ENCODE data around the gene MBNL1. TPM values are rescaled to one million over a fixed set of nuclear protein-coding genes. Genes with fewer than 3 reads are reported as not detected.

Gene MBNL1
- total RNA-seq, 1 donor from 2014 or later: 180 TPM

DNA sequence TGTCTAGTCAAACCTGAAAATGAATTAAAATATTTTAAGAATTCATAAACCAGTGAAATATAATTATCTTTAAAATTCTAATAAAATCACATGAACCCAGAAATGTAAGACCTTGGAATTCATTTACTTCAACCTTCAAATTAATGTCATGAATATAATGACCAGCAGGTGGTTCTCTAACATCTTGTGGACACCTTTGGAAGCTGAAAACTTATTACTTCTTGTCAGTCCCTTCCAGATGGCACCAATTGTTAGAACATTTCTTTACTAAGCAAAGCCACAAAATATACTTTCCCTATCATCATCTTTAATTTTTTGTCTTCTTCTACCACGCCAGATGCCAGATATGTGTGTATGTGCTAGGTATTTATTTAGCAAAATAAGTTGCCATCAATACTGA lies 240.0 kb downstream of the MBNL1 start:
- ATAC-seq (no peak), DNase-seq (ENCODE audit: missing footprints) (no peak)
- intact Hi-C loops (cut with DNase I): loop anchor here (2.0 to 10.0 kb wide), 2 partner anchors 66 to 426 kb away; no protein-coding TSS in a partner anchor

DNA sequence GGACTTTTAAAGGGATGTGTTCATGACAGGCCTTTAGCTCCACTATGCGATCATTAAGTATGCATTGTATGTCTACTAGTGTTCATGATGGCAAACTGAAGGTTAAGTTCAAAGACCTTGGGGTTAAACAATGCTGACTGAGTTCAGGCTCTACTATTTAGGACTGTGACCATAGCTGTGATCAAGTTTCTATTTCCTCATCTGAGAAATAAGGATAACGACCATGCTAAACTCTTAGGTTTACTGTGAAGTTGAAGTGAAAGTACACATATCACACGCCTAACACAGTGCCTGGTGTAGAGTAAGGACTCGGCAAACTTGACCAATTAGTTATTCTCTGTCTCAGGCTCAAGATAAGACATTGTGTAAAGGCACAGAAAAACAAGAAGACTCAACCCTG lies 243.2 kb downstream of the MBNL1 start:
- intact Hi-C loops (cut with DNase I): no loop called here
- no peak for DNase-seq (ENCODE audit: missing footprints)

DNA sequence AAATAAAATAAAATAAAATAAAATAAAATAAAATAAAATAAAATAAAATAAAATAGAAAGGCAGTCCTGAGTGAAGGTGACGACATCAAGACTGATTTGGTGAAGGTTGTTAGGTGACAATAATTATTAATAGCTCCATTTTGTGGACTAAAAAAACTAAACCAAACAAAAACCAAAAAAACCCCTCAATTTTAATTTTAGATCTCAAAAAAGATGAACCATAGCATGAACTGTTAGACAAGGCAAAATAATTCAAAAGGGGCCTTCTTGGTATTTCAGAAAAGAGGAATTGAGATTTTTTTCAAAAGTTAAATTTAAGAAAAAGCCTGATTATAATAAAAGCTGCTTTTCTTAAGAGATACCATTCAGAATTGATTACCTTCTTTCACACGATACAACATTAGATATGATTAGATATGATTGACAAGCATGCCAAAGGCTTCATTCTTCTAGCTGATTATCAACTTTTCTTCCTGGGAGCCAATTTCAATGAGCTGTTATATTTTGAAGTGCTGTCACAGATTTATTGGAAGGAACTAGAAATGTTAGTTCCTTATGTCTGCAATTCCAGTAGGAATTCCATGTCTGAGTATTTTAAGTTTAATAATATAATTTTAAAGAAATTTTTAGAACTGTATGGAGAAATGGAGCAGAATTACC lies 244.7 kb downstream of the MBNL1 start:
- intact Hi-C loops (cut with DNase I): no loop called here

More for the DNA sequence above, 243.2 kb downstream of the MBNL1 start:
- ATAC-seq: no peak

More for the DNA sequence above, 244.7 kb downstream of the MBNL1 start:
- no peak for DNase-seq (ENCODE audit: missing footprints)
- ATAC-seq: no peak
